Measurements from ENCODE around the gene MTERF4. TPM values are rescaled to one million over a fixed set of nuclear protein-coding genes. Genes with fewer than 3 reads are reported as not detected.
A peak's percentile ranks its signal among the peaks of the same experiment; 100 is the strongest.

Gene MTERF4
- total RNA-seq, 3 donors from 2014 or later: 25.4 to 41.7 (median 32.2) TPM

DNA sequence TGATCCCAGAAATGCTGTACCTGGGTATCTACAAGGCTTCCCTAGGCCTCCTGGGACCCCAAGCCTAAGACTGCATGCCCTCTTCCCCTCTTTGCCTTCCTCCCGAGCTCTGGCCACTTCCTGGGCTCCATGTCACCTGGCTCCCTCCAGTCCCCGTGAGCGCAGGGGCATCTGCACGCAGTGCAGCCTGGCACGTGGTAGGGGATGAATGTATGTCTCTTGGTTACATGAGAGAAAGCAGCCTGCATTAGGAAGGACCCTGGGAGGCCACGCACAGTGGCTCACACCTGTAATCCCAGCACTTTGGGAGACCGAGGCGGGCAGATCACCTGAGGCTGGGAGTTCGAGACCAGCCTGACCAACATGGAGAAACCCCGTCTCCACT lies 31.3 kb upstream of the MTERF4 start:
- intact Hi-C loops (cut with DNase I, micrococcal nuclease): no loop called here
- DNase-seq (no peak), ATAC-seq (no peak)
- Histone ChIP-seq H3K4me1 (ENCODE audit: low read depth) (peaks cover 5% of the 10 kb centered on the region), H3K9me3 (no peaks in the 10 kb centered on the region), H3K36me3 (ENCODE audit: low read depth) (no peaks in the 10 kb centered on the region), H3K4me3 (no peak overlapping the region)
- TF ChIP-seq, protein P1, sequence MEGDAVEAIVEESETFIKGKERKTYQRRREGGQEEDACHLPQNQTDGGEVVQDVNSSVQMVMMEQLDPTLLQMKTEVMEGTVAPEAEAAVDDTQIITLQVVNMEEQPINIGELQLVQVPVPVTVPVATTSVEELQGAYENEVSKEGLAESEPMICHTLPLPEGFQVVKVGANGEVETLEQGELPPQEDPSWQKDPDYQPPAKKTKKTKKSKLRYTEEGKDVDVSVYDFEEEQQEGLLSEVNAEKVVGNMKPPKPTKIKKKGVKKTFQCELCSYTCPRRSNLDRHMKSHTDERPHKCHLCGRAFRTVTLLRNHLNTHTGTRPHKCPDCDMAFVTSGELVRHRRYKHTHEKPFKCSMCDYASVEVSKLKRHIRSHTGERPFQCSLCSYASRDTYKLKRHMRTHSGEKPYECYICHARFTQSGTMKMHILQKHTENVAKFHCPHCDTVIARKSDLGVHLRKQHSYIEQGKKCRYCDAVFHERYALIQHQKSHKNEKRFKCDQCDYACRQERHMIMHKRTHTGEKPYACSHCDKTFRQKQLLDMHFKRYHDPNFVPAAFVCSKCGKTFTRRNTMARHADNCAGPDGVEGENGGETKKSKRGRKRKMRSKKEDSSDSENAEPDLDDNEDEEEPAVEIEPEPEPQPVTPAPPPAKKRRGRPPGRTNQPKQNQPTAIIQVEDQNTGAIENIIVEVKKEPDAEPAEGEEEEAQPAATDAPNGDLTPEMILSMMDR (IDR thresholded peaks at IDR 0.05): no peak

DNA sequence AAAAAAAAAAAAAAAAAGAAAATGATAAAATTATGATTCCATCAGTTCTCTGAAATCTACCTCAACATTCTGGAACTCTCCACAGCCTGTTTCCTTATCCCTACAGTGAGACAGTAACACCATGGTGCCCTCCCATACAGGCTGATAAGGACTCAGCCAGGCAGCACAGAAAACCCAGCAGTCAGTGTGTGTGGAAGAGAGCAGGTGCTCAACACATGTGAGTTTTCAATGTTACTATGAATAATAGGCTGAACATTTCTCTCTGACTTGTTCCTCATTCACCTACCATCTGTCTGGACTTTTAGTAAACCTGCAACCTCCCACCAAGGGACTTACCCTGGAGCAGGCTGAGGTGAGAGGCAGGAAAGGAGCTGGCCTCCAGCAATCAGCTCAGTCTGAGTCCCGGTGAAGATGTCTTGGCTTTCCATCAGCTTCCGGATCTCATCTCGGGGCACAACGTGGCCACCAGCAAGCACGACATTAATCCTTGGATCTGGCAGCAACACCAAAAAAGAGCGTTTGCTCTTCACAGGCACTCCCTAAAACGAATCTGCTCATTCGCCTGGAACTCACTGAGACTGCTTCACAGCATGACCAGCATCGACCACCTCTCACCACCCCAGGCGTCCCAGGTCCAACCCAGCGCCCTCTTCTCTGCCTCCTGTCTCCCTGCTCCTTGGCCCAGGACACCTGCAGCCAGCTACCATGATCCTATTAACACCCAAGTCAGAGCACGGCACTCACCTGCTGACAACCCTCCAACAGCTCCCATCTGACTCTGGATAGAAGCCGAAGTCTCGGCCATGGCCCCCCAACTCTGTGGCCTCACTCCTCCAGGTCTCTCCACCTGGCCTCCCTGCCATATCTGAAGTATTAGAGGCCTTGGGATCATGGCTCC lies 30.7 kb upstream of the MTERF4 start:
- Histone ChIP-seq H3K9me3 (no peaks in the 10 kb centered on the region), H3K36me3 (ENCODE audit: low read depth) (no peaks in the 10 kb centered on the region), H3K4me1 (ENCODE audit: low read depth) (peaks cover 5% of the 10 kb centered on the region), H3K4me3 (no peak overlapping the region)
- DNase-seq (no peak), ATAC-seq (no peak)
- intact Hi-C loops (cut with DNase I, micrococcal nuclease): no loop called here
- TF ChIP-seq, protein P1 (IDR thresholded peaks at IDR 0.05): no peak

GRCh38 chr2:241131531-241131930 lies 29.4 kb upstream of the MTERF4 start:
- TF ChIP-seq, protein P1 (IDR thresholded peaks at IDR 0.05): no peak
- intact Hi-C loops (cut with DNase I, micrococcal nuclease): no loop called here
- Histone ChIP-seq H3K4me3 (no peak overlapping the region), H3K9me3 (no peaks in the 10 kb centered on the region), H3K36me3 (ENCODE audit: low read depth) (no peaks in the 10 kb centered on the region), H3K4me1 (ENCODE audit: low read depth) (peaks cover 5% of the 10 kb centered on the region)
- DNase-seq (no peak), ATAC-seq (no peak)

DNA sequence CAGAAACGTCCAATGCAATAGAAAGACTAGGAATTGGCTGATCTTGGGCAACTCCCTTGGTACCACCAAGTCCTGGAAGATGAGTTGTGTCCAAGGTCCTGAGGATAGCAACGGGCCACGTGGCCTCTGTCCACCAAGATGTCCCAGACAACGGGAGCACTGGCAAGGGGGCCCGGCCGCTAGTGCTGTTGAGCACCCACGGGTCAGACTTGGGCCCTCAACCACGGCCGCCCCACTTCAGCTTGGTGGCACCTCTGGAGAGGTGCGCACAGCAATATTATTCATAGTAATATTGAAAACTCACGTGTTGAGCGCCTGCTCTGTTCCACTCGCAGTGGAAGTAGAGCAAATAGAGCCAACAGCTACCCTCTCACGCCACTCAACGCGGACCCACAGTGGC lies 28.2 kb upstream of the MTERF4 start:
- no peak for DNase-seq
- intact Hi-C loops (cut with DNase I, micrococcal nuclease): no loop called here
- no peak for ATAC-seq
- Histone ChIP-seq H3K36me3 (ENCODE audit: low read depth) (no peaks in the 10 kb centered on the region), H3K4me3 (no peak overlapping the region), H3K9me3 (no peaks in the 10 kb centered on the region), H3K4me1 (ENCODE audit: low read depth) (no peaks in the 10 kb centered on the region)
- TF ChIP-seq, protein P1 (IDR thresholded peaks at IDR 0.05): no peak

GRCh38 chr2:241129086-241129871 lies 27.2 kb upstream of the MTERF4 start:
- H3K36me3 ChIP-seq (ENCODE audit: low read depth): no peaks in the 10 kb centered on the region
- H3K9me3 ChIP-seq: no peaks in the 10 kb centered on the region
- no peaks in the 10 kb centered on the region for H3K4me1 ChIP-seq (ENCODE audit: low read depth)
- ATAC-seq (peak; percentile 14), DNase-seq (no peak)
- TF ChIP-seq, protein P1 (IDR thresholded peaks at IDR 0.05): no peak
- intact Hi-C loops (cut with DNase I, micrococcal nuclease): no loop called here
- no peak overlapping the region for H3K4me3 ChIP-seq
